Pons (tissue), 1 donor: Measurements from ENCODE around the gene FLYWCH2.

ENCODE experiments used
- DNase-seq: peaks from one replicate; pipeline ENCODE4 v3.0.0-alpha.2; 2016; ENCODE audit warnings: low spot score

Gene FLYWCH2

DNA sequence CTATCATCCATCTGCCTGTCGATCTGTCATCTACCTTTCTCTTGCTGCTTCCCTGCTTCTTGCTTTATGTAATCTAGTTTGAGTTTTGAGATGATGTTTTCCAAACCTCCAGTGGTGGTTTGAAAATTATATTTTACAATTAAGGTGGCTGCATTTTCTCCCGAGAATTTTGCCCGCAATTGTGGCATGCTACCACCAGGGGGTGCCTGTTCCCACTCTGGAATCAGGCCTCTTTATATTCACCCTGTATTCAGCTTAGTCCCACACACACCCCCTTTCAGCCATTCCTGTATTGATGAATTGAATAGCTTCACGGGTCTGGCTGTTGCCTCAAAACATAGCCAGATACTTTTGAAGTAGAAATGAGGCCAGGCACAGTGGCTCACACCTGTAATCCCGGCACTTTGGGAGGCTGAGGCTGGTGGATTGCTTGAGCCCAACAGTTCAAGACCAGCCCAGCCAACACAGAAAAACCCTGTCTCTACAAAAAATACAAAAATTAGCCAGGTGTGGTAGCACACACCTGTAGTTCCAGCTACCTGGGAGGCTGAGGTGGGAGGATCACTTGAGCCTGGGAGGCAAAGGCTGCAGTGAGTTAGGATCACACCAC, 28.2 kb upstream of the FLYWCH2 start:
- no peak for DNase-seq

DNA sequence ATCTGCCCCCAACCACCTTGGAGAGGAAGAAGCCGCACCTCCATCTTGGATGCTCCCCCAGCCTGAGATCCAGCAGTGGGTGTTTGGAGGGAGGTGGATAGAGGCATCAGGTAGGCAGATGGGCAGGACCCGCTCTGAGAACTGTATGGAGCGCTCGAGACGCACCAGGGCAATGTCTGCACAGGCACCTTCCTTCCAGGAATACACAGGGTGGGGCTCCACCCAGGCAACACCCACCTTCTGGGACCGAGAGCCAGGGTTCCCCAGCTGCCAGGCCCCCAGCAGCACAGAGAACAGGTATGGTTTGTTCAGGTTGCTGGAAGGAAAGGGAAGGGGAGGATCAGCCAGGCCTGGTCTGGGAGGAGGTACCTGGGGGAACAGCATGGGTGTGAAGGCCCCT, 27.5 kb upstream of the FLYWCH2 start:
- no peak for DNase-seq

DNA sequence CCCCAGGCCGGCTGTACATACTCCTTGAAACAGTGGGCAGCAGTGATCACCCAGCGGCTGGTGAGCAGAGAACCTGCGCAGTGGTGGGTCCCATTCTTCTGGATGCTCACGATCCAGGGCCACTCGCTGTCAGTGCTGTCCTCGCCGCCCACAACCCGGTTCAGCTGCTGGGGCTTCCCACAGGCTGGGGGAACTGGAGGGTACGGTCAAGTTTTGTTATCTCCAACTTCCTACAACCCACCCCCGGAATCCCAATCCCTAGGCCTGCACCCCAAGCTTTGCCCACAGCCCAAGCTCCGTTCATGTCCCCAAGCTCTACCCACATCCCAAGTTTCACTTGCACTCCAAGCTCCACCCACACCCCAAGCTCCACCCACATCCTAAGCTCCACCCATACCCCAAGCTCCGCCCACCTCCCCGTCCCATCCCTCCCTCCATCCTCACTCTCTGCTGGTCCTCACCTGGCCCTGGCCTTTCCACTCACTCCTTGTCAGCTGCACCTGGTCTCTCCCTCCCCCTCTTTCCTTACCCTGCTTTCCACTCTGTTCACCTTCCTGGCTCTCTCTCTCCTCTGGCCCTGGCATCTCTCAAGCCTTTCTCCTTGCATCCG, 26.8 kb upstream of the FLYWCH2 start:
- DNase-seq, result no peak

DNA sequence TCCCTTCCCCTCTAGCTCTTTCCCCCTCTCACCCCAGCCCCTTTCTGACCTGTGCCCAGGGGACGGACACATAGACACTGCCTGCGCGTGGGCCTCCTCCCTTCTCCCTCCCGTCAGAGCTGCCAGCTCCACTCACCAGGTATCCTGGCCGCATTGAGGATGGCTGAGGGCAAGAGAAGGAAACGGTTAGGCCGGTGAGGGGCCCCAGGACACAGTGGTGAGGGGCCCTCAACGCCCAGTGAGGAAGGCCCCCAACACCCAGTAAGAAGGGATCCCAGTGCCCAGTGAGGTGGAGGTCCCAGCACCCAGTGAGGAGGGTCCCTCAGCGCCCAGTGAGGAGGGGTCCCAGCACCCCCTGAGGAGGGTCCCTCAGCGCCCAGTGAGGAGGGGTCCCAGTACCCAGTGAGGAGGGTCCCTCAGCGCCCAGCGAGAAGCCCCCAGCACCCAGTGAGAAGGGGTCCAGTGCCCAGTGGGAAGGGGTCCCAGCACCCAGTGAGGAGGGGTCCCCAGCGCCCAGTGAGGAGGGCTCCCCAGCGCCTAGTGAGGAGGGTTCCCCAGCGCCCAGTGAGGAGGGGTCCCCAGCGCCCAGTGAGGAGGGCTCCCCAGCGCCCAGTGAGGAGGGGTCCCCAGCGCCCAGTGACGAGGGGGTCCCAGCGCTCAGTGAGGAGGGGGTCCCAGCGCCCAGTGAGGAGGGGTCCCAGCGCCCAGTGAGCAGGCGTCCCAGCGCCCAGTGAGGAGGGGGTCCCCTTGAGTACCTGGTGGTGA, 26.1 kb upstream of the FLYWCH2 start:
- no peak for DNase-seq

DNA sequence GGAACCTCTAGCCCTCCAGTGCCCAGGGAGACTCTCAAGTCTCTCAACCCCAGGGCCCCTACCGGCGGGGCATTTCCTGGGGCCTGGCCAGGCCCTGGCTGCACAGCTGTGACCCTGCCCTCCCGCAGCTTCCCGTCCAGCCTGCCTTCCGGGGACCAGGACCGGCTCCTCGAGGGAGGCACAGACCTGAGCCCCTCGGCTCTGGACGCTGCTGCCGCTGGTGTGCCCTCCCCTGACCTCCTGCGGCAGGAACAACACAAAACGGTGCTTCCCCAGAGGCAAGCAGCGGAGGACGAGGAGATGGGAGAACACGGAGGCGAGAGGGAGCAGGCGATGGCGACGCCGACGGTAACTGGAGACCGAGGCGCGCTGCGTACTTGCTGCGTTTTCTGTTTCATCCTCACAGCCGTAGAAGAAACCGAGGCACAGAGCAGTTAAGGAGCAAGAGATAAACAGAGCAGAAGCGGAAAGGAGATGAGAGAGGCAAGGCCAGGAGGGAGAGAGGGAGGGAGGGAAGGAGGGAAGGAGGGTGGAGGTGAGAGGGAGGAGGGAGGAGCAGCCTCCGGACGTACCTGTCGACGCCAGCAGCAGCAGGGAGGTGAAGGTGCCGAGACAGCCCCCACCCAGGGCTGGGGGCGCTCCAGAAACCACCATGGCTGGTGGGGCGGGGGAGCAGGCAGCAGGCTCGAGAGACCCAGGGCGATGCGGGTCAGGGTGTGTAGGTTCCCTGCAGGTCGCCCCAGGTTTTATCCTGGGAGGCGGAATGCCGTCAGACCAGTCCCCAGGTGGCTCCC, 25.4 kb upstream of the FLYWCH2 start, which contains the start of gene PRSS22:
TSS of gene PRSS22 (minus strand) at position 720 of the 794 bp plus-strand sequence. CDS start at position 654, 66 bp downstream.
- no peak for DNase-seq

DNA sequence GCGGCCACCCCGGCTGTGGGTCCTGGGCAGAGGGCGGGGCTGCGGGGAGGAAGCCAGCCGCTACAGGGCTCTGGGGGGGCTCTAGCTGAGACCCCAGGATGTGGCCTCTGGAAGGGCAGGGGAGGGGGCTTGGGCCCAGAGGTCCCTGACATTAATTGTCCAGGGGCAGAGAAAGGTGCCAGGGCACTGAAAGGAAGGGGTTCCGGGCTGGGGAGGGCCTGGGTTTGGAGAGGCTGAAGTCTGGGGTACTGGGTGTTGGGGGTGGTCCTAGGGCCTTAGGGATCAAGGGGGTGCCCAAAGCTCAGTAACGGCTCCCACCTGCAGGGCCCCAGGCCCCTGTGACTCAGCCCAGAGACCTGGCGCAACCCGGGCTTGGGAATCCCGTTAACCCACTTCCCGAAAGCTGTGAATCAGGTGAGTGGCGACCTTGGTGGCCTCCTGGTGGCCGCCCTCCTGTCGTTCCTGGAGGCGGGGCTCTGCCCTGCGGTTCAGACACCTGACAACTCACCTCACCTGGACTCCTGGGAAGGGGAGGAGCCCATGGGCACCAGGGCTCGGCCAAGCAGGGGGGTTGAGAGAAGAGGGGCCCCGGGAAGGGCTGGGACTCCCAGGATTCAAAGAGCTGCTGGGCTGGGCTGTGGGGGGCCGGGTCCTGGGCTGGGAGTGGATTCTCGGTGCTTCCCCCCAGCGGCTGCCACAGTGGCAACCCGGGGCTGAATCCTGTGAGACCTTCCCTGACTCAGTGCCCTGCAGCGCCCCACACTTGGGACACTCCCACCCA, 24.6 kb upstream of the FLYWCH2 start:
- DNase-seq, result no peak

DNA sequence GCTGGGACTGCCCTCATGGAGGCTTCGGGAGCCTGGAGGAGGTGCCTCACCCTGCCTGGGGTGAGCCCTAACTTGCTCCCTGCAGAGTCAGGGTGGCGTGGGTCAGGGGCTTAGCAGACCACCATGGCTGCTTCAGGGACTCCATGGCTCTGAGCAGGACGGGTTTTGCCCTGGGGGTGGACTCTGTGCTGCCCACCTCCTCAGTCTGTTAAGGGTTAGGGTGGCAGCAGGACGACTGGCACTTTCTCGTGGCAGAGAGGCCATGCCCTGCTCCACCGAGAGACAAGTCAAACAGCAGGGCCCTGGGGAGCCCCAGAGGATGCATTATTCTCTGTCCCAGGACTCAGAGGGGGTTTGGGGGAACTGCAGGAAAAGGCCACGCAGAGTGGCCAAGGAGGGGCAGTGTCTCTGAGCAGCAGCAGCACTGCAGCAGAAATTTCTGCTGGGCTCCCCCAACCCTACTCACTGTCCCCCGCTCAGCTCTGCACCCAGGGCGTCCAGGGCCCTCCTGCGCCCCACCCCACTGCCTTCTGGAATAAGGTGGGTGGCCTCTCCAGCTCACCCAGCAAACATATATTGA, 23.2 kb upstream of the FLYWCH2 start:
- no peak for DNase-seq

DNA sequence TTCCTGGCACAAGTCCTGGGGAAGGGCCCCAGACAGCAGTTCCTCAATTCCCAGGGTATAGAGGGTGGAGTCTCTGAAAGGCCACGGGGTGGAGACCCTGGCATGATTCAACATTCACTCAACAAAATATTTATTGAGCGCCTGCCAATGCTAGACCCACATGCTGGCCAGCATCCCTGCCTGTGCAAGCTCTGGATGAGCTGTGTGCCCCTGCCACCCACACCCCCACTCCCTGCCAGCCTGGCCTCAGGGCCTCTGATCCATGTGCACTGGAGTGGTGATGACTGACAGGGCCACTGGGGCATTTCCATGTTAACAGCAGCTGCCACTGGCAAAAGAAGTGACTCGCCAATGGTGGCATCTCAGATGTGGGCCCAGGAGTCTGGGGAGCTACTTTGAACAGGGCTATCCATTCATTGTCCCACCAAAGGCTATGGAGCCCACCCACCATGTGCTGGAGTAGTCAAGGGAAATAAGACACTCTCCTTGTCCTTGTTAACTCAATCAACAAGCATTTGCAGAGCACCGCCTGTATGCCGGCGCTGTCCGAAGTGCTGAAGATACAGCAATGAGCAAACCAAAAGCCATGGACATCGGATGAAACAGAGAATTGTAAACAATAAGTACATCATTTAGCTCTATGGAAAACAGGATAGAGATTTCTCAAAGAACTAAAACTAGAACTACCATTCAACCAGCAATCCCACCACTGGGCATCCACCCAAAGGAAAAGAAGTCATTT, 22.0 kb upstream of the FLYWCH2 start:
- no peak for DNase-seq

DNA sequence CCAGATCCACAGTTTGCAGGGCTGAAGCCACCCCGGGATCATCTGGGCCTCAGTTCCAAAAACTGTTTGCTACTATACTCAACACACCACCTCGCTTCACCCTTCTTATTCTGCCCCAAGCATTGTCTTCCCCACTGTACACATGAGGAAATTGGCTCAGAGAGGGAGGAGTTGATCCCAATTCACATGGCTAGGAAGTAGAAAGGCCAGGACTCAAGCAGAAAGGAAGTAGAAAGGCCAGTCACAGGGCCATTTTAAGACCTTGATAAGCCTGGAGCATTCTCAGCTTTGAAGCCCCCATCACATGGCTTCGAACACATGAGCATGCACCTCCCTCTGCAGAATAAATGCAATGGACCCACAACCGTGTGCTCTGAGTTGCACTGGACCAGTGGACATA, 17.4 kb upstream of the FLYWCH2 start:
- no peak for DNase-seq

DNA sequence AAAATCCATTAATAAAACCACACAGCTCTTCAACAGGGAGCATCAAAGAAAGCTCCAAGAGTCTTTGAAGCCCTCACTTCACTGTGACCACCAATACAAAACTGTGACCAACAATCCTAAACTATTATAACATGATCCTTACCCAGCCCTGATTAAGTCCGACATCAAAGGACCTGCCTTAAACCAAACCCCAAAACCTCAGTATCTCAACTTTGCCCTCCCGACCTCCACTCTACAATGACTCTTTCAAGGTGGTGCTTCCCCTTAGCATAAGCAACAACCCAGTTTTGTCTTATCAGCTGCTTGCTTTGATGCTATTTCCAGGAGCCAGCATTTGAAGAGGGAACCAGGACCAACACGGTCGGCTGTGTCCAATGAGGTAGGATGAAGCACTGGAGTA, 16.6 kb upstream of the FLYWCH2 start:
- DNase-seq, result no peak

DNA sequence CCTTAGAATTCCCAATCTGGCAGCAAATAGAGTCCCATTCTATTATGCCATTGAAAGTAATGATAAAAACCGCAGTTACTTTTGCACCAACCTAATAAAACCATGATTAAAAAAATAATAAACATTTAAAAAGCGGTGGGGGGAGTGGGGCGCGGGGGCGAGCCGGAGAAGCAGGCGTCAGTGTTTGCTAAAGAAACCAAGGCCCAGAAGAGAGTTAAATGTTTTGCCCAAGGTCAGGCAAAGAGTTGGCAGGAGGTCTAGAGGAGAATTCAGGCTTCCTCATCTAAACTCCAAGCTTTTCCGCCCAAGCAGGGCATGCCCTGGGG, 15.4 kb upstream of the FLYWCH2 start:
- no peak for DNase-seq

DNA sequence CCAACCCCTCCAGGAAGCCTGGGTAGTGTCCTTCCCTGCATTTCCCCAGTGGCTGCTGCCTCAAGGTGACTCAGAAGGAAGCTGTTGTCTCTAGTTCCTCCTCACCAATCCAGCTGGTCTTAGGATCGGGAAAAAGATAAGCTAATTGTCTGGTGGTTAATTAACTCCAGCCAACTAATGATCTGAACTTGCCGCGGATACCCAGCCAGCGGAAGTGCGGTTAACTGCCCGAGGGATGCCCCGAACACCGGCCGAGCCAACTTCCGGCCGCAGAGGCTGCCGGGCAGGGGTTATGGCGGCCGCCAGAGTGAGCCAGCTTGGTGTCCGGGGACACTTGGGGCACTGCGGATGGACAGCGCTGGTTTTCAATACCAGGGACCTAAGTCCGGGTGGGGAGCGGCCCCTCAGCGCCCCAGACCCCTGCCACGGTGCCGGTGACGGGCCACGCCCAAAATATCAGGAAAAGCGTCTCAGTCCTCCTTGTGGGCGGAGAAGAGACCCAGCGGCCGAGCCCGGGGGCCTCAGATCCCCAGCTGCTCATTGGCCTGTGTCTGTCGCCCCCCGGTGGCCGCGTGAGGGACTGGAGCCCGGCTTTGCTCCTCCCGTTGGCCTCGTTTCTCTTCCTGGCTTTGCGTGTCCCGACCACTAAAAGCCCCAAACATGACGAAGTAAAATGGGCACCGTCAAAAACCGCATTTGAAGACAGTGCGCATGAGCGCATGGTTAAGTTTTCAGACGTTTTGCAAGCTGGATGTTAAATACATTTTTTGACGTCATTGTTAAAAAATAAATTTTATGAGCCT, 14.8 kb upstream of the FLYWCH2 start:
- peak; percentile 87 for DNase-seq

DNA sequence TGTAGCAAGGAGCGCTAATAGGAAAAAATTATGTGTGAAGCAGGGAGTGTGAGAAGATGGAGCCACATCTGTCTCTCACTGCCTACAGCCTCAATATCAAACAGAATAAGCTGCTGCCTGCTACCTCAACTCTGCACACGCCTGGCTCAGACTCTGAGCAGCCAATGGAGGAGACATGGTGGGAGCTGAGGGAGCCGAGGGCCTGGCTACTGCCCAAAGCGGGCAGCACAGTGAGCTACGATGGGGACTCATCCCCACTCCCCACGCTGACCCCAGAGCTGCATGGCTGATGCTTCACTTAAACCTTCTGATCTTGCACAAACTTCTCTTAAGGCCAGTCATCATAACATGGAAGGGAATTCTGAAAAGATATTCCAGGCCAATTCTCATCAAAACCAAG, 11.1 kb upstream of the FLYWCH2 start:
- no peak for DNase-seq

DNA sequence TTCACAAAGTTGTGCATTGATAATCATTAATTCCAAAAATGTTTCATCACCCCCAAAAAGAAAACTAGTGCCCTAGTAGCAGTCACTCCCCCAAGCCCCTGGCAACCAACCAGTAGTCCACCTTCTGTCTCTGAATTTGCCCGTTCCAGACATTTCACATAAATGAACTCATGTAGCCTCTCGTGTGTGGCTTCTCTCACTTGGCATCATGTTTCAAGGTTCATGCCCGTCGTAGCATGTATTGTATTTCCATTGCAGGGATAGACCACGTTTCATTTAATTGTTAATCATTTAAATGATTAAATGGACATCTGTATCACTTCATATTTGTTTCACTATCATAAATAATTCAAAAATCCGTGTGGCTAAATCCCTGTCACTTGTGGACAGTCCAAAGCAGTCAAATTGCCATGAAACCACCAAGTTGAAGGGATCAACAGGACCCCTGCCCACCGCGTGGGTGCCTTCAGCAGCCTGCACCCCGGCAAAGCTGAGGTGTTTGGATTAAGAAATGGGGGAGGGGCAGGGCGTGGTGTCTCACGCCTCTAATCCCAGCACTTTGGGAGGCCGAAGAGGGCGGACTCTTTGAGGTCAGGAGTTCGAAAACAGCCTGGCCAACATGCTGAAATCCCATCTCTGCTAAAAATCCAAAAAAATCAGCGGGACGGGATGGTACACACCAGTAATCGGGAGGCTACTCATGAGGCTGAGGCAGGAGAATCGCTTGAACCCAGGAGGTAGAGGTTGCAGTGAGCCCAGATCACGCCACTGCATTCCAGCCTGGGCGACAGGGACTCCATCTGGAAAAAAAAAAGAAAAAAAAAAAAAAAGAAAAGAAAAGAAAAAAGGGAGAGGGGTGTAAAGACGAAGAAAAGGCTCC, 8.7 kb upstream of the FLYWCH2 start:
- no peak for DNase-seq

DNA sequence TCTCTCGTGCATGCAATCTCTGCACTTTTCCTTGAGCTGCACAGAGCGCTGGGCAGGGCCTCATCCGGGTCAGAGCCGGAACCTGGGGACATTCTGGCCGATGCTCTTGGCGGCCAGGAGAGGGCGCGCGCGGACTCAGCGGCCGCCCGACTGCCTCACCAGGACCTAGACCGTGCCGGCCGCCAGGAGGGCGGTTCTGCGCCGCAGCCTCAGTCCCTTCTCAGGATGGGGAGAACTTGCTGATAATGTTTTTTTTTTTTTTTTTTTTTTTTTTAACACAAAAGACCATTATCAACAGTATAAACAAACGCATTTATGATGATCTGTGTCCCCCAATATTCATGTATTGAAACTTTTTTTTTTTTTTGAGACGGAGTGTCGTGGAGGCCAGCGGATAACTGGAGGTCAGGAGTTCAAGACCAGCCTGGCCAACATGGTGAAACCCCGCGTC, 8.1 kb upstream of the FLYWCH2 start:
- peak; percentile 69 for DNase-seq

DNA sequence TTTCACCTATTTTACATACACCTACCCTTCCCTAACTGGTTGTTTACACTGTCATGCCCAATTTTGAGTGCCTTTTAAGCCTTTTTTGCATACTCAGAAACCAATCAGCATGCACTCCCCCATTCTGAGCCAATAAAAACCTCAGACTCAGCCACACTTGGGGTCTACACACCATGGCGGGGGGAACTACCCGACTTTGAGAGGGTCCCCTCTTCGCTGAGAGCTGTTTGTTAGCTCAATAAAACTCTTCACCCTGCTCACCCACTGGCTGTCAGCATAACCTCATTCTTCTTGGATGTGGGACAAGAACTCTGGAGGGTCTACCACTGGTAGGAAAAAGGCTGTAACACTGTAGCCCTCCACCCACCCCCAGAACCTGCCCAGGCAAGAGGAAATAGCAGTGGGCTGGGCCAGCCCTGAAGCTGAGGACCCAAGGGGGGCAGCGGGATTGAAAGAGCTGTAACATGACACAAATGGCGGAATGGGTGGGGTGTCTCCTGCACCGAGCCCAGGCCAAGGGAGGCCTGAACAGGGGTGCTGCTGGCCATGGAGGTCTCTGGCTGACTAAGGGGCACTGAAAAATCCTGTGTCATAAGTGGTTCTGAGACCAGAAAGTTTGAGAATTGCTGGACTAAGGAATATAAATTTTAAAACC, 3.0 kb upstream of the FLYWCH2 start:
- no peak for DNase-seq

DNA sequence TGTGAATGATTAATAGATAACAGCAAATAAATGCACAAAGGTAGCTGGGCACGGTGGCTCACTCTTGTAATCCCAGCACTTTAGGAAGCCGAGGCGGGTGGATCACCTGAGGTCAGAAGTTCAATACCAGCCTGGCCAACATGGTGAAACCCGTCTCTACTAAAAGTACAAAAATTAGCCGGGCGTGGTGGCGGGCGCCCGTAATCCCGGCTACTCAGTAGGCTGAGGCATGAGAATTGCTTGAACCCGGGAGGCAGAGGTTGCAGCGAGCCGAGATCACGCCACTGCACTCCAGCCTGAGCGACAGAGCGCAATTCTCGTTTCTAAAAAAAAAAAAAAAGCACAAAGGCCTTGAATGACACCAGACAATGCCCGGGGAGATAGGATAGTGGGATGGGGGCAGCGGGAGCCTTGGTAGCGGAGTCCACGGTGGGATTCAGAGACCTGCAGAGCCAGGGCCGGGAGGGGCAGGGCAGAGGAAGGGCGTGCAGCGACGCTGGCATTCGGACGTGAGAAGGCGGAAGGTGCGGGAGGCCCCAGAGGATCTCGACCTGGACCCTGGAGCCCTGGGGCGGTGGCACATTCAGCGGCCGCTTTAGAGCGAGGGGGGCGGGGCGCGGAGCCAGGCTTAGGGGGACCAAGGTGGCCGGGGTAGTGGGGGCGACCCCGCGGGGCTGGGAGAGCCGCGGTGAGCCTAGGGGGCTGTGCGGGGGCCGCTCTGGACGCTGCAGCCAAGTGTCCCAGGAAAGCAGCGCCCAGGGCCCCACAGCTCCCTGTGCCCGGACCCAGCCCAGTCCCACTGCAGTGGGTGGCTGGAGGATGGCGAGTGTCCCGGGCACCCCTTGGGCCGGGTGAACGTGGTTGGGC, 999 bp upstream of the FLYWCH2 start:
- no peak for DNase-seq
